AG04450 (cell line): Measurements from ENCODE around the gene GSC2. TPM values are rescaled to one million over a fixed set of nuclear protein-coding genes. Genes with fewer than 3 reads are reported as not detected.

ENCODE experiments used
- CTCF ChIA-PET: fragments of 300-600, 350-600 bp; formaldehyde crosslinking; extraction: SDS; loops from one replicate; lab custom pipeline; 2022; ENCODE audit warnings: antibody characterized with exemption, inconsistent platforms; lab: Charles Lee
- POLR2A ChIA-PET: fragments of 350-600 bp; formaldehyde crosslinking; extraction: SDS; loops from one replicate; lab custom pipeline; 2021; ENCODE audit warnings: antibody characterized with exemption, inconsistent platforms; lab: Yijun Ruan, JAX
- DNase-seq: peaks from one replicate; pipeline ENCODE4 v3.0.0-alpha.2; 2011; ENCODE audit warnings: low read depth, low spot score
- H3K27ac ChIP-seq: one replicate; pipeline ENCODE4 v1.5.1; 2012; ENCODE audit warnings: low read depth, low read length, control low read depth
- H3K27me3 ChIP-seq: one replicate; pipeline ENCODE4 v1.6.0; 2012; ENCODE audit warnings: low read length; ENCODE audit not compliant: control insufficient read depth, insufficient read depth
- H3K4me3 ChIP-seq: 2 replicates; pipeline ENCODE4 v1.5.1; 2011; ENCODE audit warnings: mild to moderate bottlenecking, low read depth, low read length, control low read depth
- H3K9me3 ChIP-seq: 2 replicates; pipeline ENCODE4 v1.5.1; 2012; ENCODE audit warnings: low read length; ENCODE audit not compliant: control insufficient read depth, insufficient read depth
- polyA plus RNA-seq: library from polyadenylated mRNA; depleted of rRNA; stranded (reverse); fragments of >200 nt; gene quantifications from 2 replicates; pipeline ENCODE4 v1.2.3, GENCODE V29; 2011
- TF ChIP-seq, protein P1 (sequence below): IDR thresholded peaks from 2 replicates; pipeline ENCODE4 v1.5.1; 2011; ENCODE audit warnings: low read depth, low read length, control low read depth, inconsistent platforms

The GSC2 gene
- polyA plus RNA-seq, 1 experiment = not detected

DNA sequence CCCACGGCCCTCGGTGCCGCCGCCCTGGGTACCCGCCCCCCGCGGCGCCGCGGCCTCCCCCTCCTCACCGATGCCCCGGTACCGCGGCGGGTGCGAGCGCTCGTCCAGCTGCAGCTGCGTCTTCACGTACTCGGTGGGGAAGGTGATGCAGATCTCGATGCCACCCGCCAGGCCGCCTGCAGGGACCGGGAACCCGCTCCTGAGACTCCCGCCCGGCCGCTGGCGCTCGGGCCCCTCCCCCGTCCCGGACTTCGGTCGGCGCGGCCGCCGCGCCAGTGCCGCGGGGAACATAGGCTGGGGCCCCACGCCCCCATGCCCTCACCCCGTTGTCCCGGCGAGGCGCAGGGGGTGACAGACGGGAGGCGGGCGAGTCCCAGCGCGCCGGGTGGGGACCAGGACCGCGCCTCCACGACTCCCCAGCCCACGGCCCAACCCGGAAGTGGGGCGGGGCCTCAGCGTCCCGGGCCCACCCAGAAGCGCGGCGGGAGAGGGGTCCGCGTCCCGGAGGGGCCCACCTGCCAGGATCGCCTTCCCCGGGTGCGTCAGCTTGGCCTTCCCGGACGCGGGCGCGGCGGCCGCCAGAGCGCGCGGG lies 28.1 kb upstream of the GSC2 start:
- H3K4me3 ChIP-seq = peak overlapping the region; percentile 68
- no peaks in the 10 kb centered on the region for H3K27me3 ChIP-seq
- CTCF ChIA-PET = interaction anchor here (0.5 to 2.6 kb wide), 7 partner anchors 9 to 451 kb away, joined by 3 to 10 read pairs (median 5); no protein-coding TSS in a partner anchor
- H3K27ac ChIP-seq = no peak overlapping the region
- no peak for DNase-seq
- POLR2A ChIA-PET = interaction anchor here (0.7 to 1.4 kb wide), 6 partner anchors 9 to 302 kb away, joined by 3 to 6 read pairs (median 4); partner anchors contain the start of genes CDC45, CLTCL1 and ESS2
- H3K9me3 ChIP-seq = no peaks in the 10 kb centered on the region; the same call in 1 of the 2 replicates
- TF ChIP-seq, protein P1, sequence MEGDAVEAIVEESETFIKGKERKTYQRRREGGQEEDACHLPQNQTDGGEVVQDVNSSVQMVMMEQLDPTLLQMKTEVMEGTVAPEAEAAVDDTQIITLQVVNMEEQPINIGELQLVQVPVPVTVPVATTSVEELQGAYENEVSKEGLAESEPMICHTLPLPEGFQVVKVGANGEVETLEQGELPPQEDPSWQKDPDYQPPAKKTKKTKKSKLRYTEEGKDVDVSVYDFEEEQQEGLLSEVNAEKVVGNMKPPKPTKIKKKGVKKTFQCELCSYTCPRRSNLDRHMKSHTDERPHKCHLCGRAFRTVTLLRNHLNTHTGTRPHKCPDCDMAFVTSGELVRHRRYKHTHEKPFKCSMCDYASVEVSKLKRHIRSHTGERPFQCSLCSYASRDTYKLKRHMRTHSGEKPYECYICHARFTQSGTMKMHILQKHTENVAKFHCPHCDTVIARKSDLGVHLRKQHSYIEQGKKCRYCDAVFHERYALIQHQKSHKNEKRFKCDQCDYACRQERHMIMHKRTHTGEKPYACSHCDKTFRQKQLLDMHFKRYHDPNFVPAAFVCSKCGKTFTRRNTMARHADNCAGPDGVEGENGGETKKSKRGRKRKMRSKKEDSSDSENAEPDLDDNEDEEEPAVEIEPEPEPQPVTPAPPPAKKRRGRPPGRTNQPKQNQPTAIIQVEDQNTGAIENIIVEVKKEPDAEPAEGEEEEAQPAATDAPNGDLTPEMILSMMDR = no peak

DNA sequence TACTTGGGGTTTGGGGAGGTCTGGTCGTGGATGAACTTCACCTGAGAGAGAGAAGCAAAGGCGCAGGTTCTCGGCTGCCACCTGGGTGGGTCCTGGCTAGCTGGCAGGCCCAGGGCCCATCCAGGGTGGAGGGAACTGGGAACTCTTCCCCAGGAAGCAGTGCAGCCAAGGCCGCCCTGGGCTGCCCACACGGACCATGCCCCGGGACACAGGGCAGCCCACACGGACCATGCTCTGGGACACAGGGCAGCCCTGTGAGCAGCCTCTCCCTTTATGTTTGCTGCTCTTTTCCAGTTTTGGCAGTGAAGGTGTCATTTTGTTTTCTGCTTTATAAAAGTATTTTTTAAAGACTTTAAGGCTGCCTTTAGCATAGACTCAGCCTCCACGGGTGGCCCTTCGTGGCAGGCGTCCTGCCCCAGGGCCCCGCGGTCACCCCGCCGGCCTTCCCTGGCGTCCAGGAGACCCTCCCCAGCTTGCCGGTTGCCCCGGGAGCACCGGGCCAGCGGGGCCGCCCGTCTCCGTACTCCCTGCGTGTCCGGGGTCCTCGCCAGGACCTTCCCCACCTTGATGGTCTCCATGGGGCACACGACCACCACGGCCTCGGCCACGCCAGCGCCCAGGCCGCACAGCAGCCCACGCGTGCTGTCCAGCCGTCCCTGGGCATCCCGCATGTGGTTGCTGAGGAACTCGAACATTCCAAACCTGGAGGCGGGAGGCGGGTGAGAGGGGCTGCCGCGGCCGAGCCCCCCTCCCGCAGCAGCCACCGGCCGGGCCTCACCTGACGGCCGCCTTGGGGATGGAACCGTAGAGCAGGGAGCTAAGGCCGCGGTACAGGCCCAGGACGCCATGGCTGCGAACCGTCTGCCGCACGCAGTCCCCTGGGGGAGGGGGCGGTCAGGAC lies 27.3 kb upstream of the GSC2 start:
- no peaks in the 10 kb centered on the region; the same call in 1 of the 2 replicates for H3K9me3 ChIP-seq
- no peak for DNase-seq
- peak overlapping the region; percentile 68 for H3K4me3 ChIP-seq
- ChIA-PET CTCF (no interaction called here), POLR2A (interaction anchor here (1.3 to 1.4 kb wide), 2 partner anchors 33 to 302 kb away, joined by 5 to 6 read pairs; partner anchors contain the start of genes CDC45 and ESS2)
- H3K27ac ChIP-seq = no peak overlapping the region
- TF ChIP-seq, protein P1 = no peak
- H3K27me3 ChIP-seq = no peaks in the 10 kb centered on the region

DNA sequence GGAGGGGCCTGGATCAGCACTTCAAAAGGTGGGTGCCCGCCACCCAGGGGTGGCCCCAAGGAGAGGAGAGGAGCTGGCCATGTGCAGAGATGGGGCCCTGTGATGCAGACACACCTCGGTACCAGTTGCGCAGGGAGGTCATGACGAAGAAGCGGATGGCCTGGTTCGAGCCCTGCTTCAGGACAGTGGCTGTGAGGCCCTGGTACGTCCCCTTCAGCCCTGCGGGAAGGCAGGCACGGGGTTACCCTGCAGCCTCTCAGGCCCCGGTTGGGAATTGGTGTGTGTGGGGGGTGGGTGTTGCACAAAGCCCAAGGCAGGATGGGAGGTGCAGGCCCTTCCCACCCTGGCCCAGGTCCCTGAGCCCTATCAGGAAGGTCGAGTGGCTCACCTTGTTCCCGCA lies 26.6 kb upstream of the GSC2 start:
- POLR2A ChIA-PET = no interaction called here
- Histone ChIP-seq H3K27me3 (no peaks in the 10 kb centered on the region), H3K27ac (no peak overlapping the region), H3K4me3 (peak overlapping the region; percentile 68), H3K9me3 (no peaks in the 10 kb centered on the region; the same call in 1 of the 2 replicates)
- TF ChIP-seq, protein P1 = no peak
- no peak for DNase-seq
- CTCF ChIA-PET = no interaction called here

DNA sequence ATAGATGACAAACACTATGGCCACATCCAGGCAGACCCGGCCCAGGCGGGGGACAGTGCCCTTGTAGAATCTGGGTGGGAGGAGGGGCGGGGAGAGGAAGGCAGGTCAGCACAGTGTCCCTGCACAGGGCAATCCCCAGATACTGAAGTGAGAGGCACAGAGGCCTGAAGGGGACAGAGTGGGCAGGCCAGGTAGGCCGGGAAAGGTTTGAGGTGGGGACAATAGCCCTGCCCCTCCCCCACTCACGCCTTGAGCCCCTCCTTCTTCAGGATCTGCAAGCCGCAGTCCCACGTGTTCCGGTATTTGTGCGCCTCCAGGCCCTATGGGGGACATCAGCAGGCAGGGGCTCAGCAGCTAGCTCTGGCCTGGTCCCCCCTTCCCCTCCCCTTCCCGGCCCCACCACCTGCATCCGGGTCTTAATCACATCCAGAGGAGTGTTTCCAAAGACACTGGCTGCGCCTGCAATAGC lies 26.1 kb upstream of the GSC2 start:
- ChIA-PET CTCF (no interaction called here), POLR2A (interaction anchor here (0.6 kb wide), 1 partner anchor 136 kb away, joined by 5 read pairs; no protein-coding TSS in a partner anchor)
- no peaks in the 10 kb centered on the region for H3K27me3 ChIP-seq
- no peak for DNase-seq
- H3K9me3 ChIP-seq = no peaks in the 10 kb centered on the region; the same call in 1 of the 2 replicates
- H3K27ac ChIP-seq = no peak overlapping the region
- TF ChIP-seq, protein P1 = no peak
- H3K4me3 ChIP-seq = no peak overlapping the region
